ENCODE results near the gene FARS2. TPM values are rescaled to one million over a fixed set of nuclear protein-coding genes. Genes with fewer than 3 reads are reported as not detected.
A peak's percentile ranks its signal among the peaks of the same experiment; 100 is the strongest.

FARS2 gene
- total and polyA plus RNA-seq, 11 donors: 11.4 to 24.6 (median 20.5) TPM

- Histone ChIP-seq H3K4me1 (peaks cover 0 to 7% (median 0%) of the 10 kb centered on the region in 12 donors), H3K4me3 (no peak overlapping the region), H3K36me3 (no peaks in the 10 kb centered on the region), H3K27ac (no peak overlapping the region), H3K9me3 (peaks cover 0 to 9% (median 0%) of the 10 kb centered on the region in 12 donors), H3K27me3 (no peaks in the 10 kb centered on the region)
- DNase-seq (no peak), ATAC-seq (no peak)
- intact Hi-C loops (cut with DNase I): loop anchor here in 3 of 10 donors (10.0 kb wide), 3 partner anchors 201 to 531 kb away; no protein-coding TSS in a partner anchor
- TF ChIP-seq, protein P1, sequence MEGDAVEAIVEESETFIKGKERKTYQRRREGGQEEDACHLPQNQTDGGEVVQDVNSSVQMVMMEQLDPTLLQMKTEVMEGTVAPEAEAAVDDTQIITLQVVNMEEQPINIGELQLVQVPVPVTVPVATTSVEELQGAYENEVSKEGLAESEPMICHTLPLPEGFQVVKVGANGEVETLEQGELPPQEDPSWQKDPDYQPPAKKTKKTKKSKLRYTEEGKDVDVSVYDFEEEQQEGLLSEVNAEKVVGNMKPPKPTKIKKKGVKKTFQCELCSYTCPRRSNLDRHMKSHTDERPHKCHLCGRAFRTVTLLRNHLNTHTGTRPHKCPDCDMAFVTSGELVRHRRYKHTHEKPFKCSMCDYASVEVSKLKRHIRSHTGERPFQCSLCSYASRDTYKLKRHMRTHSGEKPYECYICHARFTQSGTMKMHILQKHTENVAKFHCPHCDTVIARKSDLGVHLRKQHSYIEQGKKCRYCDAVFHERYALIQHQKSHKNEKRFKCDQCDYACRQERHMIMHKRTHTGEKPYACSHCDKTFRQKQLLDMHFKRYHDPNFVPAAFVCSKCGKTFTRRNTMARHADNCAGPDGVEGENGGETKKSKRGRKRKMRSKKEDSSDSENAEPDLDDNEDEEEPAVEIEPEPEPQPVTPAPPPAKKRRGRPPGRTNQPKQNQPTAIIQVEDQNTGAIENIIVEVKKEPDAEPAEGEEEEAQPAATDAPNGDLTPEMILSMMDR (IDR thresholded peaks at IDR 0.05): no peak
- TF ChIP-seq POLR2A (IDR thresholded peaks at IDR 0.05): no peak
- 83 to 94% (median 93%) methylated on average over 6 of the region's 6 CpGs for WGBS, 4 donors
Observed at GRCh38 chr6:5464099-5464885, 203.0 kb downstream of the FARS2 start.

DNA sequence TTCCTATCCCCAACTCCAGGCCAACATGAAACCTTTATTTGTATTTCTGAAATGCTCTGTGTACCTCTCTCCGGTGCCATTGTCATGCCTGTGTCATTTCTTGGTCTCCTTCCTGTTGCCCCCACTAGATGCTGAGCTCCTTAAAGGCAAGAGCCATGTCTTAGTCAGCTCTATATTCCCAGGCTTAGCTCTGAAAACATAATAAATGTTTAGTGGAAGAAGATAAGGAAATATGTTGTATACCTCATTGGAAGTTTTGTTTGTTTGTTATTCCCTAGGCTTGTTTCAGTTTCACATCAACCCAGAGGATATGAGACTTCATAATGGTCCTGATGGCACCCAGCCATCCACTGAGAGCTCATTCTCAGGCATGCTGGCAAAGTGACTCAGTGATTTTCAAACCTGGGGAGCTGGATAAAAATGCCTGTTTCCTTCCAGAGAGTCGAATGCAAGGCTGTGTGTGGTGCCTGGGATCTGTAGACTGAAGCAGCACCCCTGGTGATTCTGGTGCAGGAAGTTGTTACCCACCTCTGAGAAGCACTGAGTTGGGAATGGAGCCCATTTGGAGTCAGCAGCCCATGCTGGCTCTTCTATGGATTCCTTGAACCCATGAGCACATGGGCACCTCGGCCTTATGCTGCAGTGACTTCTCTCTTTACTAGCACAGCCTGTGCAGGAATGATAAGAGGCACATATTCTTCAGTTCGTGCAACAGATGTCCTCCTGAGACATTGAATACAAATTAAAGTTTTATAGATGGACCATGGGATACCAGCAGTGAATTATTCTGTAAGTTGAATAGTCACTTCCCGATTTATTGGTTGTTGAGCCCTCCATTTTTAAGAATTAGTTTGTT lies 205.2 kb downstream of the FARS2 start:
- peaks cover 0 to 4% (median 0%) of the 10 kb centered on the region in 12 donors for H3K9me3 ChIP-seq
- H3K4me3 ChIP-seq: no peak overlapping the region
- TF ChIP-seq POLR2A (IDR thresholded peaks at IDR 0.05): no peak
- TF ChIP-seq, protein P1 (IDR thresholded peaks at IDR 0.05): no peak
- 77 to 87% (median 82%) methylated on average over 5 of the region's 5 CpGs for WGBS, 4 donors
- DNase-seq (no peak), ATAC-seq (peak in 1 of 4 donors; percentile 30)
- intact Hi-C loops (cut with DNase I): loop anchor here in 3 of 10 donors (10.0 kb wide), 3 partner anchors 198 to 528 kb away; no protein-coding TSS in a partner anchor
- H3K27ac ChIP-seq: no peak overlapping the region
- H3K36me3 ChIP-seq: no peaks in the 10 kb centered on the region
- H3K27me3 ChIP-seq: no peaks in the 10 kb centered on the region
- peaks cover 0 to 13% (median 7%) of the 10 kb centered on the region in 12 donors for H3K4me1 ChIP-seq

DNA sequence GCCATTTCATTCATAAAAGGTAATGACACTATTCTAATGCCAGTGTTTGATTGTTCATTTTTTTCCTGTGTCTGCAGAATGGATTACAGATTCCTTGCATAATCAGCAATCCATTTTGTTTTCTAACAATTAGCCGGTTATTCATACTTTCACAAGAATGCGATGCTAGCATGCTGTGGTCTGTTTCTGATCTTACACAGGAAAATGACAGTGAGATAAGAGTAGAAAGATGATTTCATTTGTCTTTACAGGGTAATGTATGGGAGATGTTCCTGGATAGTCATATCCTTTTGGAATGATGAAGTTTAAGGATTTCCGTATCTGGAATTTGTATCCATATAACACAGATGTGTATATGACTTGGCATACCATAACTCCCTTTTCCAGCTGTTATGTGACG lies 207.3 kb downstream of the FARS2 start:
- Histone ChIP-seq H3K4me3 (no peak overlapping the region), H3K27me3 (no peaks in the 10 kb centered on the region), H3K4me1 (peaks cover 0 to 16% (median 9%) of the 10 kb centered on the region in 12 donors), H3K36me3 (no peaks in the 10 kb centered on the region), H3K9me3 (no peaks in the 10 kb centered on the region), H3K27ac (no peak overlapping the region)
- WGBS, 4 donors: 83 to 88% (median 86%) methylated on average over 4 of the region's 4 CpGs
- ATAC-seq (no peak), DNase-seq (no peak)
- intact Hi-C loops (cut with DNase I): loop anchor here in 3 of 10 donors (10.0 kb wide), 3 partner anchors 196 to 526 kb away; no protein-coding TSS in a partner anchor
- TF ChIP-seq, protein P1 (IDR thresholded peaks at IDR 0.05): no peak
- TF ChIP-seq POLR2A (IDR thresholded peaks at IDR 0.05): no peak
